Measurements from ENCODE around the gene PTF1A. TPM values are rescaled to one million over a fixed set of nuclear protein-coding genes. Genes with fewer than 3 reads are reported as not detected.

The PTF1A gene
- total RNA-seq, 1 donor from 2014 or later, result not detected

- Histone ChIP-seq H3K9ac (no peak overlapping the region), H3F3A (ENCODE audit: low read depth) (no peaks in the 10 kb centered on the region), H2AFZ (replicated peaks) (no peak overlapping the region), H3K79me2 (ENCODE audit: low read depth) (no peaks in the 10 kb centered on the region), H4K20me1 (ENCODE audit: low read depth) (no peaks in the 10 kb centered on the region), H3K27me3 (peaks cover 67% of the 10 kb centered on the region), H3K36me3 (no peaks in the 10 kb centered on the region), H3K4me1 (no peaks in the 10 kb centered on the region), H3K9me3 (ENCODE audit: low read depth) (no peaks in the 10 kb centered on the region), H3K4me2 (no peak overlapping the region), H3K27ac (no peak overlapping the region), H3K4me3 (no peak overlapping the region)
- no peak for DNase-seq (ENCODE audit: low spot score)
- H3K4me3 Mint-ChIP-seq, result no peak overlapping the region
- no peaks in the 10 kb centered on the region for H3K36me3 Mint-ChIP-seq
- H3K4me1 Mint-ChIP-seq, result peaks cover 10% of the 10 kb centered on the region
- no peak for TF ChIP-seq EZH2phosphoT487 (IDR thresholded peaks at IDR 0.05)
- no peak for TF ChIP-seq EZH2 (IDR thresholded peaks at IDR 0.05)
- TF ChIP-seq, protein P1, sequence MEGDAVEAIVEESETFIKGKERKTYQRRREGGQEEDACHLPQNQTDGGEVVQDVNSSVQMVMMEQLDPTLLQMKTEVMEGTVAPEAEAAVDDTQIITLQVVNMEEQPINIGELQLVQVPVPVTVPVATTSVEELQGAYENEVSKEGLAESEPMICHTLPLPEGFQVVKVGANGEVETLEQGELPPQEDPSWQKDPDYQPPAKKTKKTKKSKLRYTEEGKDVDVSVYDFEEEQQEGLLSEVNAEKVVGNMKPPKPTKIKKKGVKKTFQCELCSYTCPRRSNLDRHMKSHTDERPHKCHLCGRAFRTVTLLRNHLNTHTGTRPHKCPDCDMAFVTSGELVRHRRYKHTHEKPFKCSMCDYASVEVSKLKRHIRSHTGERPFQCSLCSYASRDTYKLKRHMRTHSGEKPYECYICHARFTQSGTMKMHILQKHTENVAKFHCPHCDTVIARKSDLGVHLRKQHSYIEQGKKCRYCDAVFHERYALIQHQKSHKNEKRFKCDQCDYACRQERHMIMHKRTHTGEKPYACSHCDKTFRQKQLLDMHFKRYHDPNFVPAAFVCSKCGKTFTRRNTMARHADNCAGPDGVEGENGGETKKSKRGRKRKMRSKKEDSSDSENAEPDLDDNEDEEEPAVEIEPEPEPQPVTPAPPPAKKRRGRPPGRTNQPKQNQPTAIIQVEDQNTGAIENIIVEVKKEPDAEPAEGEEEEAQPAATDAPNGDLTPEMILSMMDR (IDR thresholded peaks at IDR 0.05), result no peak
- peaks cover 8% of the 10 kb centered on the region for H3K27me3 Mint-ChIP-seq (ENCODE audit: insufficient read depth, low read depth)
- peak overlapping the region; percentile 5 for H3K27ac Mint-ChIP-seq
- no peaks in the 10 kb centered on the region for H3K9me3 Mint-ChIP-seq
Measured at GRCh38 chr10:23157239-23157681, 34.9 kb upstream of the PTF1A start.

DNA sequence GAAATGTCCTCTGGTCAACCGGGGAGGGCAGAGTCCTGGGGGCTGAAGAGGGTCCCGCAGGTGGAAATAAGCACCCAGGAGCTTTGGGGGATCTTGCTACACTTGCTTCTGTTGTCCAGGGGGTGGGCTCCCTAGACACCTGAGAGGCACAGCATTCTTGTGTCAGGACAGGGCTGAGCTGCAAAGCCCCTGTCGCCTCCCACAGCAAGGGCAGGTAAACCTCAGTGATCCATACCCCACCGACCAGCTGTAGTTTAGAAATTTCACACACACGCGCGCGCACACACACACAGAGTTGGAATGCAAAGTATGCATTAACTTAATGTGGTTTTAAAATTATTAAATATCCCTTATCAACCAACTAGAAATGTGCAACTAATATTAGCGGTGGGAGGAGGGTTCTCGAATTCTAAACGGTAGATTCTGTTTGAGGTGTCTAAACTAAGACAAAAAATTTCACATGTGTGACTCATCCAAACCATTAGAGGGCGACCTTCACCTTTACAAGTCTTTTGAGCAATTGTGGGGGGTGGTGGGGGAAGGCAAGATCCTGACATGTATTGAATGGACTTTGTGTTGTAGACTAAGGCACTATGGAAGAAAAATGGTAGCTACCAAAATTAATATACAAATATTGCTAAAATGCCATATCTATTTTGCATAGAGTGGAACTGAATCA, 34.3 kb upstream of the PTF1A start:
- Mint-ChIP-seq H3K9me3 (no peaks in the 10 kb centered on the region), H3K4me3 (peak overlapping the region; percentile 62), H3K27me3 (ENCODE audit: insufficient read depth, low read depth) (peaks cover 8% of the 10 kb centered on the region), H3K27ac (no peak overlapping the region), H3K4me1 (peaks cover 10% of the 10 kb centered on the region), H3K36me3 (no peaks in the 10 kb centered on the region)
- Histone ChIP-seq H3K27me3 (peaks cover 73% of the 10 kb centered on the region), H4K20me1 (ENCODE audit: low read depth) (no peaks in the 10 kb centered on the region), H3K4me3 (peak overlapping the region; percentile 34), H3K4me2 (peak overlapping the region; percentile 71), H3K9ac (no peak overlapping the region), H3K9me3 (ENCODE audit: low read depth) (no peaks in the 10 kb centered on the region), H2AFZ (replicated peaks) (peak overlapping the region; percentile 34), H3K36me3 (no peaks in the 10 kb centered on the region), H3K27ac (no peak overlapping the region), H3K4me1 (no peaks in the 10 kb centered on the region), H3K79me2 (ENCODE audit: low read depth) (no peaks in the 10 kb centered on the region), H3F3A (ENCODE audit: low read depth) (no peaks in the 10 kb centered on the region)
- TF ChIP-seq EZH2 (IDR thresholded peaks at IDR 0.05) (no peak), EZH2phosphoT487 (IDR thresholded peaks at IDR 0.05) (no peak)
- TF ChIP-seq, protein P1 (IDR thresholded peaks at IDR 0.05), result no peak
- DNase-seq (ENCODE audit: low spot score), result peak; percentile 74

GRCh38 chr10:23158370-23158769, 33.7 kb upstream of the PTF1A start:
- H2AFZ ChIP-seq (replicated peaks), result peak overlapping the region; percentile 34
- no peaks in the 10 kb centered on the region for H3K36me3 Mint-ChIP-seq
- H4K20me1 ChIP-seq (ENCODE audit: low read depth), result no peaks in the 10 kb centered on the region

More at GRCh38 chr10:23158370-23158769, 33.7 kb upstream of the PTF1A start:
- H3K27me3 ChIP-seq, result peaks cover 78% of the 10 kb centered on the region
- no peak overlapping the region for H3K27ac ChIP-seq
- H3K36me3 ChIP-seq, result no peaks in the 10 kb centered on the region
- DNase-seq (ENCODE audit: low spot score), result peak; percentile 85
- no peaks in the 10 kb centered on the region for H3F3A ChIP-seq (ENCODE audit: low read depth)
- H3K4me2 ChIP-seq, result peak overlapping the region; percentile 71
- Mint-ChIP-seq H3K27ac (no peak overlapping the region), H3K27me3 (ENCODE audit: insufficient read depth, low read depth) (peaks cover 8% of the 10 kb centered on the region), H3K4me3 (peak overlapping the region; percentile 36), H3K4me1 (peaks cover 10% of the 10 kb centered on the region), H3K9me3 (no peaks in the 10 kb centered on the region)
- H3K4me3 ChIP-seq, result peak overlapping the region; percentile 34
- no peaks in the 10 kb centered on the region for H3K9me3 ChIP-seq (ENCODE audit: low read depth)
- no peak for TF ChIP-seq EZH2phosphoT487 (IDR thresholded peaks at IDR 0.05)
- TF ChIP-seq, protein P1 (IDR thresholded peaks at IDR 0.05), result peak; percentile 75
- H3K4me1 ChIP-seq, result no peaks in the 10 kb centered on the region
- H3K9ac ChIP-seq, result no peak overlapping the region
- no peaks in the 10 kb centered on the region for H3K79me2 ChIP-seq (ENCODE audit: low read depth)
